HEK293 (cell line): Measurements from ENCODE around the gene B4GAT1.

Experiments used
- CTCF ChIA-PET: fragments of 350-600 bp; formaldehyde crosslinking; extraction: SDS; loops from one replicate; lab custom pipeline; 2021; ENCODE audit warnings: antibody characterized with exemption; lab: Yijun Ruan, JAX
- POLR2A ChIA-PET: fragments of 300-600 bp; formaldehyde crosslinking; extraction: SDS; loops from one replicate; lab custom pipeline; 2020; ENCODE audit warnings: antibody characterized with exemption, inconsistent platforms; lab: Yijun Ruan, JAX
- H3K27ac ChIP-seq: fragments of 200-500 bp; sonication (Bioruptor generic); 2 replicates; pipeline ENCODE4 v1.5.1; 2014; ENCODE audit warnings: low read depth, low read length, control low read depth, inconsistent platforms; ENCODE audit errors: extremely low read depth
- H3K36me3 ChIP-seq, 2 experiments: fragments of 200-500 bp in 1 of 2; sonication (Bioruptor generic) in 1 of 2; 1 replicate in 1 of 2; 2 replicates in 1 of 2; pipeline ENCODE4 v1.5.1; 2014 to 2017; ENCODE audit warnings: inconsistent platforms in 2 of 2, low read length in 2 of 2; ENCODE audit not compliant: control insufficient read depth in 2 of 2, insufficient read depth in 1 of 2
- H3K4me1 ChIP-seq: fragments of 200-500 bp; sonication (Bioruptor generic); 2 replicates; pipeline ENCODE4 v1.5.1; 2014; ENCODE audit warnings: mild to moderate bottlenecking, low read length, inconsistent platforms; ENCODE audit not compliant: control insufficient read depth, insufficient read depth
- H3K4me3 ChIP-seq: 2 replicates; pipeline ENCODE4 v1.5.1; 2011; ENCODE audit warnings: low read depth, mild to moderate bottlenecking, control low read depth, low read length, moderate library complexity
- H3K9me3 ChIP-seq: fragments of 200-500 bp; sonication (Bioruptor generic); 2 replicates; pipeline ENCODE4 v1.5.1; 2014; ENCODE audit warnings: low read depth, low read length, inconsistent platforms; ENCODE audit not compliant: control insufficient read depth, insufficient read depth
- BCL11B ChIP-seq: fragments of 450-650 bp; formaldehyde crosslinking; IDR thresholded peaks from 2 replicates; pipeline ENCODE4 v1.5.1; 2016; ENCODE audit warnings: low read depth, missing biosample characterization, missing genetic modification characterization
- GLI2 ChIP-seq: fragments of 450-650 bp; formaldehyde crosslinking; IDR thresholded peaks from 2 replicates; pipeline ENCODE4; 2017; ENCODE audit warnings: missing biosample characterization, missing genetic modification characterization, low read depth, borderline replicate concordance
- IKZF3 ChIP-seq: fragments of 450-650 bp; IDR thresholded peaks from 2 replicates; pipeline ENCODE4 v1.5.0; 2018; ENCODE audit warnings: missing biosample characterization, mild to moderate bottlenecking, missing genetic modification characterization, moderate library complexity
- SALL2 ChIP-seq: fragments of 450-650 bp; formaldehyde crosslinking; IDR thresholded peaks from 2 replicates; pipeline ENCODE4 v1.5.0; 2017; ENCODE audit warnings: missing biosample characterization, mild to moderate bottlenecking, missing genetic modification characterization, borderline replicate concordance
- SP3 ChIP-seq: fragments of 450-650 bp; formaldehyde crosslinking; IDR thresholded peaks from 2 replicates; pipeline ENCODE4 v1.5.1; 2016; ENCODE audit warnings: missing biosample characterization, missing genetic modification characterization
- ZBTB1 ChIP-seq: fragments of 450-650 bp; formaldehyde crosslinking; IDR thresholded peaks from 2 replicates; pipeline ENCODE4 v1.5.1; 2016; ENCODE audit warnings: missing biosample characterization, missing genetic modification characterization
- ZBTB17 ChIP-seq: fragments of 450-650 bp; formaldehyde crosslinking; IDR thresholded peaks from 2 replicates; pipeline ENCODE4 v1.5.1; 2016; ENCODE audit warnings: missing biosample characterization, missing genetic modification characterization
- ZBTB20 ChIP-seq: fragments of 450-650 bp; formaldehyde crosslinking; IDR thresholded peaks from 2 replicates; pipeline ENCODE4 v1.5.1; 2016; ENCODE audit warnings: missing biosample characterization, missing genetic modification characterization
- ZBTB48 ChIP-seq: fragments of 450-650 bp; formaldehyde crosslinking; IDR thresholded peaks from 2 replicates; pipeline ENCODE4 v1.5.1; 2016; ENCODE audit warnings: missing biosample characterization, missing genetic modification characterization
- ZBTB7A ChIP-seq: fragments of 450-650 bp; formaldehyde crosslinking; IDR thresholded peaks from 2 replicates; pipeline ENCODE4 v1.5.1; 2016; ENCODE audit warnings: low read depth, missing biosample characterization, missing genetic modification characterization
- ZEB2 ChIP-seq: fragments of 450-650 bp; formaldehyde crosslinking; IDR thresholded peaks from 2 replicates; pipeline ENCODE4 v1.5.1; 2016; ENCODE audit warnings: missing biosample characterization, missing genetic modification characterization
- ZFP41 ChIP-seq: fragments of 450-650 bp; formaldehyde crosslinking; IDR thresholded peaks from 2 replicates; pipeline ENCODE4 v1.5.1; 2016; ENCODE audit warnings: missing biosample characterization, missing genetic modification characterization, borderline replicate concordance
- ZIC2 ChIP-seq: fragments of 450-650 bp; formaldehyde crosslinking; IDR thresholded peaks from 2 replicates; pipeline ENCODE4 v1.5.1; 2016; ENCODE audit warnings: missing biosample characterization, missing genetic modification characterization
- ZNF18 ChIP-seq: fragments of 450-650 bp; formaldehyde crosslinking; IDR thresholded peaks from 2 replicates; pipeline ENCODE4 v1.5.1; 2016; ENCODE audit warnings: missing biosample characterization, missing genetic modification characterization
- ZNF2 ChIP-seq: fragments of 450-650 bp; formaldehyde crosslinking; IDR thresholded peaks from 2 replicates; pipeline ENCODE4 v1.5.1; 2016; ENCODE audit warnings: missing biosample characterization, missing genetic modification characterization
- ZNF221 ChIP-seq: fragments of 450-650 bp; formaldehyde crosslinking; IDR thresholded peaks from 2 replicates; pipeline ENCODE4 v1.5.1; 2017; ENCODE audit warnings: missing biosample characterization, missing genetic modification characterization, borderline replicate concordance
- ZNF248 ChIP-seq: fragments of 450-650 bp; formaldehyde crosslinking; IDR thresholded peaks from 2 replicates; pipeline ENCODE4 v1.5.1; 2017; ENCODE audit warnings: missing biosample characterization, missing genetic modification characterization
- ZNF366 ChIP-seq: fragments of 450-650 bp; formaldehyde crosslinking; conservative IDR thresholded peaks from 2 replicates; pipeline ENCODE4 v1.5.1; 2016; ENCODE audit warnings: missing biosample characterization, missing genetic modification characterization
- ZNF423 ChIP-seq: fragments of 450-650 bp; formaldehyde crosslinking; IDR thresholded peaks from 2 replicates; pipeline ENCODE4 v1.5.1; 2016; ENCODE audit warnings: missing biosample characterization, missing genetic modification characterization
- ZNF449 ChIP-seq: fragments of 450-650 bp; formaldehyde crosslinking; IDR thresholded peaks from 2 replicates; pipeline ENCODE4 v1.5.1; 2017; ENCODE audit warnings: missing biosample characterization, mild to moderate bottlenecking, missing genetic modification characterization, moderate library complexity
- ZNF48 ChIP-seq: fragments of 450-650 bp; formaldehyde crosslinking; IDR thresholded peaks from 2 replicates; pipeline ENCODE4 v1.5.1; 2016; ENCODE audit warnings: missing biosample characterization, missing genetic modification characterization
- ZNF521 ChIP-seq: fragments of 450-650 bp; formaldehyde crosslinking; IDR thresholded peaks from 2 replicates; pipeline ENCODE4 v1.5.1; 2017; ENCODE audit warnings: missing biosample characterization, mild to moderate bottlenecking, missing genetic modification characterization
- ZNF624 ChIP-seq: fragments of 450-650 bp; formaldehyde crosslinking; IDR thresholded peaks from 2 replicates; pipeline ENCODE4 v1.5.1; 2017; ENCODE audit warnings: missing biosample characterization, missing genetic modification characterization
- ZNF658 ChIP-seq: fragments of 450-650 bp; formaldehyde crosslinking; IDR thresholded peaks from 2 replicates; pipeline ENCODE4; 2016; ENCODE audit warnings: missing biosample characterization, missing genetic modification characterization
- ZNF707 ChIP-seq: fragments of 450-650 bp; formaldehyde crosslinking; IDR thresholded peaks from 2 replicates; pipeline ENCODE4 v1.5.1; 2016; ENCODE audit warnings: missing biosample characterization, missing genetic modification characterization
- ZNF843 ChIP-seq: fragments of 450-650 bp; formaldehyde crosslinking; IDR thresholded peaks from 2 replicates; pipeline ENCODE4 v1.5.1; 2016; ENCODE audit warnings: missing biosample characterization, missing genetic modification characterization
- ZSCAN18 ChIP-seq: fragments of 450-650 bp; formaldehyde crosslinking; IDR thresholded peaks from 2 replicates; pipeline ENCODE4 v1.5.1; 2016; ENCODE audit warnings: missing biosample characterization, missing genetic modification characterization
- TF ChIP-seq, protein P1 (sequence below): fragments of 450-650 bp; formaldehyde crosslinking; optimal IDR thresholded peaks from 2 replicates; pipeline ENCODE3; 2016; ENCODE audit warnings: missing biosample characterization, mild to moderate bottlenecking, missing genetic modification characterization
- TF ChIP-seq, protein P2 (sequence below): fragments of 450-650 bp; formaldehyde crosslinking; conservative IDR thresholded peaks from 2 replicates; pipeline ENCODE4 v1.5.1; 2016; ENCODE audit warnings: low read depth, missing biosample characterization, missing genetic modification characterization

B4GAT1 gene

DNA sequence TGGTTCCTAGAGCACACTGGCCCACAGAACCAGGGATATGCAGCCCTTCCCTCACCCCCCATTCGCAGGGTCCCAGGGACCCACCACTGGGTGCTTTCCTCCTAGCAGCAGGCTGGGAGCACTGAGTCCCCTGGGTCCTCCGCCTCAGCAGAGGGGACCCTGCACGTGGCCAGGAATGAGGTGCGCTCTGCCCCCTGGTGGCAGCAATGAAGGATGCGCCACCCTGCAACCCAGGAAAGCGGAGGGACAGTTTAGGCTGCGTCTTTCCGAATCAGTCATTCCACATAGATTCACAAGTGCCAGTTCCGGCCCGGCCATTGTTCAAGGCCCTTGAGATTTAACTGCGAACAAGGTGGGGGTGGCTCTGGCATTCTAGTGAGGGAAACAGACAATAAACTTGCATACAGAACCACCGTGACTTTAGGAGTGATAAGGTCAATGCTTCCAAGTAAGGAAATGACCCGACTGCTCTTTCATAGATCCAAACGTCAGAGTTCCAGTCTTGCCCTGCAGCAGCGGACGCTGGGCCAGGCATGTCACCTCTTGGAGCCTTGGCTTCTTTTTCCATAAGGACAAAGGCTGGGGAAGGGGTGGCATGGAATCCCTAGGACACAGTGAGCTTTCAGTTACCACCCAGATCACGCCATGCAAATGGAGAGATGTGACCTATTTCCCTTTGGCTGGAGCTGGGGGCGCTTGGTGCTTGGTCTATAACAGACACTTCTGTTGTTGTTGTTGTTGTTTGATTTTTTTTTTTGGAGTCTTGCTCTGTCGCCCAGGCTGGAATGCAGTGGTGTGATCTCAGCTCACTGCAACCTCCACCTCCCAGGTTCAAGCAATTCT lies 18.9 kb downstream of the B4GAT1 start:
- ChIA-PET CTCF (interaction anchor here (0.6 to 2.6 kb wide), 8 partner anchors 11 to 107 kb away, joined by 3 to 25 read pairs (median 4); no protein-coding TSS in a partner anchor), POLR2A (interaction anchor here (1.2 kb wide), 1 partner anchor 16 kb away, joined by 6 read pairs; no protein-coding TSS in a partner anchor)
- Histone ChIP-seq H3K27ac (no peak overlapping the region), H3K36me3 (no peaks in the 10 kb centered on the region), H3K4me1 (no peaks in the 10 kb centered on the region), H3K9me3 (no peaks in the 10 kb centered on the region), H3K4me3 (no peak overlapping the region)
- TF ChIP-seq ZNF366 (tag by site-specific recombination) (no peak), ZBTB1 (tag by site-specific recombination) (no peak), ZNF624 (tag by site-specific recombination) (no peak), ZNF248 (tag by site-specific recombination) (no peak), ZNF221 (tag by site-specific recombination) (no peak), ZBTB7A (tag by site-specific recombination) (no peak; the same call in 1 of the 2 replicates), ZBTB48 (tag by site-specific recombination) (peak; percentile 34; the same call in 1 of the 2 replicates), ZNF843 (tag by site-specific recombination) (no peak), ZNF658 (tag by site-specific recombination) (no peak), BCL11B (no peak), ZBTB20 (tag by site-specific recombination) (no peak), ZEB2 (tag by site-specific recombination) (0 out of 2 replicates have a peak, but pooled peaks have one; percentile 34), ZNF449 (tag by site-specific recombination) (no peak), ZSCAN18 (tag by site-specific recombination) (no peak), SP3 (tag by site-specific recombination) (no peak), ZNF707 (tag by site-specific recombination) (no peak), ZNF2 (peak; percentile 89), ZFP41 (tag by site-specific recombination) (no peak), ZBTB17 (peak; percentile 61; the same call in 1 of the 2 replicates), SALL2 (tag by site-specific recombination) (no peak), IKZF3 (tag by site-specific recombination) (peak; percentile 29; the same call in 1 of the 2 replicates), ZNF423 (tag by site-specific recombination) (peak; percentile 93), ZNF18 (tag by site-specific recombination) (no peak), GLI2 (no peak), ZIC2 (tag by site-specific recombination) (0 out of 2 replicates have a peak, but pooled peaks have one; percentile 20), ZNF521 (tag by site-specific recombination) (no peak), ZNF48 (tag by site-specific recombination) (no peak)
- TF ChIP-seq, protein P1, sequence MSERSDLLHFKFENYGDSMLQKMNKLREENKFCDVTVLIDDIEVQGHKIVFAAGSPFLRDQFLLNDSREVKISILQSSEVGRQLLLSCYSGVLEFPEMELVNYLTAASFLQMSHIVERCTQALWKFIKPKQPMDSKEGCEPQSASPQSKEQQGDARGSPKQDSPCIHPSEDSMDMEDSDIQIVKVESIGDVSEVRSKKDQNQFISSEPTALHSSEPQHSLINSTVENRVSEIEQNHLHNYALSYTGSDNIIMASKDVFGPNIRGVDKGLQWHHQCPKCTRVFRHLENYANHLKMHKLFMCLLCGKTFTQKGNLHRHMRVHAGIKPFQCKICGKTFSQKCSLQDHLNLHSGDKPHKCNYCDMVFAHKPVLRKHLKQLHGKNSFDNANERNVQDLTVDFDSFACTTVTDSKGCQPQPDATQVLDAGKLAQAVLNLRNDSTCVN (tag by site-specific recombination): peak; percentile 10
- TF ChIP-seq, protein P2, sequence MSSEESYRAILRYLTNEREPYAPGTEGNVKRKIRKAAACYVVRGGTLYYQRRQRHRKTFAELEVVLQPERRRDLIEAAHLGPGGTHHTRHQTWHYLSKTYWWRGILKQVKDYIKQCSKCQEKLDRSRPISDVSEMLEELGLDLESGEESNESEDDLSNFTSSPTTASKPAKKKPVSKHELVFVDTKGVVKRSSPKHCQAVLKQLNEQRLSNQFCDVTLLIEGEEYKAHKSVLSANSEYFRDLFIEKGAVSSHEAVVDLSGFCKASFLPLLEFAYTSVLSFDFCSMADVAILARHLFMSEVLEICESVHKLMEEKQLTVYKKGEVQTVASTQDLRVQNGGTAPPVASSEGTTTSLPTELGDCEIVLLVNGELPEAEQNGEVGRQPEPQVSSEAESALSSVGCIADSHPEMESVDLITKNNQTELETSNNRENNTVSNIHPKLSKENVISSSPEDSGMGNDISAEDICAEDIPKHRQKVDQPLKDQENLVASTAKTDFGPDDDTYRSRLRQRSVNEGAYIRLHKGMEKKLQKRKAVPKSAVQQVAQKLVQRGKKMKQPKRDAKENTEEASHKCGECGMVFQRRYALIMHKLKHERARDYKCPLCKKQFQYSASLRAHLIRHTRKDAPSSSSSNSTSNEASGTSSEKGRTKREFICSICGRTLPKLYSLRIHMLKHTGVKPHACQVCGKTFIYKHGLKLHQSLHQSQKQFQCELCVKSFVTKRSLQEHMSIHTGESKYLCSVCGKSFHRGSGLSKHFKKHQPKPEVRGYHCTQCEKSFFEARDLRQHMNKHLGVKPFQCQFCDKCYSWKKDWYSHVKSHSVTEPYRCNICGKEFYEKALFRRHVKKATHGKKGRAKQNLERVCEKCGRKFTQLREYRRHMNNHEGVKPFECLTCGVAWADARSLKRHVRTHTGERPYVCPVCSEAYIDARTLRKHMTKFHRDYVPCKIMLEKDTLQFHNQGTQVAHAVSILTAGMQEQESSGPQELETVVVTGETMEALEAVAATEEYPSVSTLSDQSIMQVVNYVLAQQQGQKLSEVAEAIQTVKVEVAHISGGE: peak; percentile 63
